Epithelial cell of alveolus of lung (primary cell): ENCODE data around the gene ILDR2. TPM values are rescaled to one million over a fixed set of nuclear protein-coding genes. Genes with fewer than 3 reads are reported as not detected.

Experiments
- total RNA-seq: library from RNA; depleted of rRNA; stranded (reverse); fragments of >200 nt; gene quantifications from 2 replicates; pipeline ENCODE4 v1.2.1, GENCODE V29; 2015

Gene ILDR2
- under 0.01 TPM in 1 of 2 replicates, not detected in the other for total RNA-seq

GRCh38 chr1:166975361-166976129, at the start of gene ILDR2:
TSS of gene ILDR2 (minus strand) at chr1:166975540. CDS start at chr1:166975268, 272 bp downstream.

GRCh38 chr1:166988974-166989515, 13.7 kb upstream of the ILDR2 start, which contains the start of gene MAEL:
TSS of gene MAEL (plus strand) at chr1:166989280. CDS start at chr1:166989353, 73 bp downstream.

GRCh38 chr1:166875734-166876539, 99.4 kb downstream of the ILDR2 start, which contains the start of gene TADA1:
TSS of gene TADA1 (minus strand) at chr1:166876264. CDS start at chr1:166876233, 31 bp downstream.

Other genes with a start within 250 kb of the ILDR2 start
- gene POGK, start 136.1 kb downstream of the ILDR2 start, total RNA-seq: 22.0 and 23.9 TPM in 2 replicates
- 10.5 and 11.3 TPM in 2 replicates for gene TADA1, start 99.3 kb downstream of the ILDR2 start, total RNA-seq
- gene MAEL, start 13.7 kb upstream of the ILDR2 start, total RNA-seq: not detected in 2 replicates
- gene GPA33, start 114.8 kb upstream of the ILDR2 start, total RNA-seq: not detected in 2 replicates
- 0.72 TPM in 1 of 2 replicates, not detected in the other for gene STYXL2, start 118.5 kb upstream of the ILDR2 start, total RNA-seq
- gene POU2F1, start 245.3 kb upstream of the ILDR2 start, total RNA-seq: 2.2 and 19.0 TPM in 2 replicates